ENCODE data around the gene ATP11B.

ATP11B gene

DNA sequence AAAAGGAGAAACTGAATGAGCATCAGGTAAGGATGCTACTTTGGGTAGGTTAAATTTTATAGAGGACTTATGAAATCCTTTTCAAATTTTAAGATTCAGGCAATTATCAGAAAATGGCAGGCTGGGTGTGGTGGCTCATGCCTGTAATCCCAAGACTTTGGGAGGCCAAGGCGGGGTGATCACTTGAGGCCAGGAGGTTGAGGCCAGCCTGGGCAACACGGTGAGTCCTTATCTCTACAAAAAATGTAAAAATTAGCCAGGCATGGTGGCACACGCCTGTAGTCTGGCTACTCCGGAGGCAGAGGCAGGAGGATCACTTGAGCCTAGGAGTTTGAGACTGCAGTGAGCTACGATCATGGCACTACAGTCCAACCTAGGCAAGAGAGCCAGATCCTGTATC lies 163.9 kb downstream of the ATP11B start:
- TF ChIP-seq YY1 (IDR thresholded peaks at IDR 0.05; ENCODE audit: low read depth) (no peak), ZBTB7A (IDR thresholded peaks at IDR 0.05; ENCODE audit: low read depth) (no peak), EGR1 (IDR thresholded peaks at IDR 0.05) (no peak), RAD21 (IDR thresholded peaks at IDR 0.05; ENCODE audit: low read depth) (no peak), EP300 (IDR thresholded peaks at IDR 0.05; ENCODE audit: borderline replicate concordance) (no peak), FOXM1 (IDR thresholded peaks at IDR 0.05; ENCODE audit: borderline replicate concordance, low read depth) (no peak), TCF12 (IDR thresholded peaks at IDR 0.05; ENCODE audit: low read depth) (no peak), CEBPB (IDR thresholded peaks at IDR 0.05) (no peak), CREB1 (IDR thresholded peaks at IDR 0.05; ENCODE audit: low read depth) (no peak)
- TF ChIP-seq, protein P1, sequence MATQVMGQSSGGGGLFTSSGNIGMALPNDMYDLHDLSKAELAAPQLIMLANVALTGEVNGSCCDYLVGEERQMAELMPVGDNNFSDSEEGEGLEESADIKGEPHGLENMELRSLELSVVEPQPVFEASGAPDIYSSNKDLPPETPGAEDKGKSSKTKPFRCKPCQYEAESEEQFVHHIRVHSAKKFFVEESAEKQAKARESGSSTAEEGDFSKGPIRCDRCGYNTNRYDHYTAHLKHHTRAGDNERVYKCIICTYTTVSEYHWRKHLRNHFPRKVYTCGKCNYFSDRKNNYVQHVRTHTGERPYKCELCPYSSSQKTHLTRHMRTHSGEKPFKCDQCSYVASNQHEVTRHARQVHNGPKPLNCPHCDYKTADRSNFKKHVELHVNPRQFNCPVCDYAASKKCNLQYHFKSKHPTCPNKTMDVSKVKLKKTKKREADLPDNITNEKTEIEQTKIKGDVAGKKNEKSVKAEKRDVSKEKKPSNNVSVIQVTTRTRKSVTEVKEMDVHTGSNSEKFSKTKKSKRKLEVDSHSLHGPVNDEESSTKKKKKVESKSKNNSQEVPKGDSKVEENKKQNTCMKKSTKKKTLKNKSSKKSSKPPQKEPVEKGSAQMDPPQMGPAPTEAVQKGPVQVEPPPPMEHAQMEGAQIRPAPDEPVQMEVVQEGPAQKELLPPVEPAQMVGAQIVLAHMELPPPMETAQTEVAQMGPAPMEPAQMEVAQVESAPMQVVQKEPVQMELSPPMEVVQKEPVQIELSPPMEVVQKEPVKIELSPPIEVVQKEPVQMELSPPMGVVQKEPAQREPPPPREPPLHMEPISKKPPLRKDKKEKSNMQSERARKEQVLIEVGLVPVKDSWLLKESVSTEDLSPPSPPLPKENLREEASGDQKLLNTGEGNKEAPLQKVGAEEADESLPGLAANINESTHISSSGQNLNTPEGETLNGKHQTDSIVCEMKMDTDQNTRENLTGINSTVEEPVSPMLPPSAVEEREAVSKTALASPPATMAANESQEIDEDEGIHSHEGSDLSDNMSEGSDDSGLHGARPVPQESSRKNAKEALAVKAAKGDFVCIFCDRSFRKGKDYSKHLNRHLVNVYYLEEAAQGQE (IDR thresholded peaks at IDR 0.05; ENCODE audit: low read depth): no peak

DNA sequence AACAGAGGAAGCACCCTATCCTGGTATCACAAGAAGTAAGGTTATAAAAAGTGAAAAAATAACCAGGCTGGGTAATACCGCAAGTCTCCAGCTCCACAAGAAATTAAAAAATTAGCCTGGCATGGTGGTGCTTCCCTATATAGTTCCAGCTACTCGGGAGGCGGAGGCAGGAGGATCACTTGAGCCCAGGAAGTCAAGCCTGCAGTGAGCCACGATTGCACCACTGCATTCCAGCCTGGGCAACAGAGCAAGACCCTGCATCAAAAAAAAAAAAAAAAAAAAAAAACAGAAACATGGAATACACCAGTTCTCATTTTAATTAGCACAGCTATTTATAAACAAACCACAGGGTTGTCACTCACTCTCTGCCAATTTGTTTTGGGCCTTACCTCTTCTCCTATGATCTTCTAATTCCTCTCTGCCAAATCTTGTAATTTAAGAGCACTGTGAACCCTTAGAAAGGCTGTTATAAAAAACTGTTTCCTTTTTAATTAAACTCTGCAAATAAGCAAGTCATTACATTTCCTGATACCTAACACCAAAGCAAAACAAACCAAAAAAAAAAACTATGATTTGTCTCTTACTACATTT lies 164.5 kb downstream of the ATP11B start:
- TF ChIP-seq TAF1 (IDR thresholded peaks at IDR 0.05; ENCODE audit: low read depth) (no peak), CREB1 (IDR thresholded peaks at IDR 0.05; ENCODE audit: low read depth) (no peak), CEBPB (IDR thresholded peaks at IDR 0.05) (no peak), ZBTB7A (IDR thresholded peaks at IDR 0.05; ENCODE audit: low read depth) (no peak), FOXM1 (IDR thresholded peaks at IDR 0.05; ENCODE audit: borderline replicate concordance, low read depth) (no peak), TCF12 (IDR thresholded peaks at IDR 0.05; ENCODE audit: low read depth) (no peak), YY1 (IDR thresholded peaks at IDR 0.05; ENCODE audit: low read depth) (no peak), EP300 (IDR thresholded peaks at IDR 0.05; ENCODE audit: borderline replicate concordance) (no peak), EGR1 (IDR thresholded peaks at IDR 0.05) (no peak)
- TF ChIP-seq, protein P1 (IDR thresholded peaks at IDR 0.05; ENCODE audit: low read depth): no peak
- TF ChIP-seq, protein P2, sequence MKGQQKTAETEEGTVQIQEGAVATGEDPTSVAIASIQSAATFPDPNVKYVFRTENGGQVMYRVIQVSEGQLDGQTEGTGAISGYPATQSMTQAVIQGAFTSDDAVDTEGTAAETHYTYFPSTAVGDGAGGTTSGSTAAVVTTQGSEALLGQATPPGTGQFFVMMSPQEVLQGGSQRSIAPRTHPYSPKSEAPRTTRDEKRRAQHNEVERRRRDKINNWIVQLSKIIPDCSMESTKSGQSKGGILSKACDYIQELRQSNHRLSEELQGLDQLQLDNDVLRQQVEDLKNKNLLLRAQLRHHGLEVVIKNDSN (IDR thresholded peaks at IDR 0.05): no peak

DNA sequence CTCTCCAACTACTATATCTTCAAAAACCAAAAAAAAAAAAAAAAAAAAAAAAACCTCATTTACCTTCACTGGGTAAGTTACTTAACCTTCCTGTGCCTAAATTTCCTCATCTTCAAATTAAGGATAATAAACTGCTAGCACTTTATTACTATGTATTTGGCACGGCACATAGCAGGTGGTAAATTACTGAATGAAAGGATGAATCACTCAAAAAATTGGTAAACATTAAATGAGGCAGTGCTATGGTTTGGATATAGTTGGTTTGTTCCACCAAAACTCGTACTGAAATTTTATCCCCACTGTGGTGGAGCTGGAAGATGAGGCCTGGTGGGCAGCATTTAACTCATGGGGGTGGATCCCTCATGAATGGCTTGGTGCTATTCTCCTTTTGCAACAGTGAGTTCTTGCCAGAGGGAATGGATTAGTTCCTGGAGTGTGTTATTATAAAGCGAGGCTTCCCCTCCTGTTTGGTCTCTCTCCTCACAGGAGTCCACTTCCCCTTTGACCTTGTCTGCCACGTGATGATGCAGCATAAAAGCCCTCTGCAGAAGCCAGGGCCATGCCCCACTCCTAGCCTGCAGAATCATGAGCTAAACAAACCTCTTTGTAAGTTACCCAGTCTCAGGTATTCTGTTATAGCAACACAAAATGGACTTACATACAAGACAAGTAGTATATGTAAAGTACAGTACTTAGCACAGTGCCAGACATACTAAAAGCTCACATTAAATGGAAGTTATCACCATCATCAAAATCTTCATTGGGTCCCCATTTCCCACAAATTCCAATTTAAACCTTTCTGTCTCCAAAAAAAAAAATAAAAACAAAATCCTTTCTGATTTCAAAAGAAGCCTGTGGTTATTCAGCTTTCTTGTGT lies 166.4 kb downstream of the ATP11B start:
- TF ChIP-seq TEAD4 (IDR thresholded peaks at IDR 0.05) (no peak), CEBPB (IDR thresholded peaks at IDR 0.05) (no peak), TAF1 (IDR thresholded peaks at IDR 0.05; ENCODE audit: low read depth) (no peak), RAD21 (IDR thresholded peaks at IDR 0.05; ENCODE audit: low read depth) (no peak), EGR1 (IDR thresholded peaks at IDR 0.05) (no peak), TCF12 (IDR thresholded peaks at IDR 0.05; ENCODE audit: low read depth) (no peak), CREB1 (IDR thresholded peaks at IDR 0.05; ENCODE audit: low read depth) (no peak), FOXM1 (IDR thresholded peaks at IDR 0.05; ENCODE audit: borderline replicate concordance, low read depth) (no peak), NFIC (IDR thresholded peaks at IDR 0.05) (no peak), EP300 (IDR thresholded peaks at IDR 0.05; ENCODE audit: borderline replicate concordance) (no peak), ZBTB7A (IDR thresholded peaks at IDR 0.05; ENCODE audit: low read depth) (no peak), YY1 (IDR thresholded peaks at IDR 0.05; ENCODE audit: low read depth) (no peak)
- TF ChIP-seq, protein P3, sequence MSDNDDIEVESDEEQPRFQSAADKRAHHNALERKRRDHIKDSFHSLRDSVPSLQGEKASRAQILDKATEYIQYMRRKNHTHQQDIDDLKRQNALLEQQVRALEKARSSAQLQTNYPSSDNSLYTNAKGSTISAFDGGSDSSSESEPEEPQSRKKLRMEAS (IDR thresholded peaks at IDR 0.05): no peak
- TF ChIP-seq, protein P1 (IDR thresholded peaks at IDR 0.05; ENCODE audit: low read depth): no peak
- TF ChIP-seq, protein P2 (IDR thresholded peaks at IDR 0.05): no peak

DNA sequence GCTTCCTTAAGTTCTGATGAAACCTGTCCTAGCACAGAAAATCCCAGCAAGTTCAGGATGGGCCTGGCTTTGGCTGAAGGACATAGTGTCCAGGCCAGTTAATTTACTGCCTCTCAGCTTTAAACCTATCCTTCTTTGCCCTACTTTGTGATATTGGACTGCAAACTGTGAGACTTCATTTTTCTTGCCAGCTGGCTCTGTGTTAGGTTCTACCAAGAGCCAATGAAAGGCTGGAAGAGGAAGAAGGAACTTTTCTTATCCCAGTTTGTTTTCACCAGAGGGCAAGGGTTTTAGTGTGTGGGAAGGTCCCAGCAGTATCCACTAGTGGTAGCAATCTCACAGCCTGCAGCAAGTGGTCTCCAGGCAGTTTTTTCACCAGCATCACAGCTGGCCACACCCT lies 168.9 kb downstream of the ATP11B start:
- TF ChIP-seq TAF1 (IDR thresholded peaks at IDR 0.05; ENCODE audit: low read depth) (no peak), CREB1 (IDR thresholded peaks at IDR 0.05; ENCODE audit: low read depth) (no peak), EGR1 (IDR thresholded peaks at IDR 0.05) (no peak), EP300 (IDR thresholded peaks at IDR 0.05; ENCODE audit: borderline replicate concordance) (no peak), CEBPB (IDR thresholded peaks at IDR 0.05) (no peak), FOXM1 (IDR thresholded peaks at IDR 0.05; ENCODE audit: borderline replicate concordance, low read depth) (no peak), RAD21 (IDR thresholded peaks at IDR 0.05; ENCODE audit: low read depth) (no peak), NFIC (IDR thresholded peaks at IDR 0.05) (no peak), TEAD4 (IDR thresholded peaks at IDR 0.05) (no peak), ZBTB7A (IDR thresholded peaks at IDR 0.05; ENCODE audit: low read depth) (no peak), TCF12 (IDR thresholded peaks at IDR 0.05; ENCODE audit: low read depth) (no peak), YY1 (IDR thresholded peaks at IDR 0.05; ENCODE audit: low read depth) (no peak)
- TF ChIP-seq, protein P3 (IDR thresholded peaks at IDR 0.05): no peak
- TF ChIP-seq, protein P1 (IDR thresholded peaks at IDR 0.05; ENCODE audit: low read depth): no peak
- TF ChIP-seq, protein P2 (IDR thresholded peaks at IDR 0.05): no peak
